CD8-positive, alpha-beta memory T cell (primary cell): ENCODE results near the gene PDE11A. TPM values are rescaled to one million over a fixed set of nuclear protein-coding genes. Genes with fewer than 3 reads are reported as not detected.

Source experiments
- CTCF ChIA-PET: fragments of 350-600 bp; sonication (Branson Sonifier 250); formaldehyde crosslinking; loops from one replicate; lab custom pipeline; 2021; ENCODE audit warnings: antibody characterized with exemption; lab: Charles Lee
- POLR2A ChIA-PET: fragments of 350-600 bp; sonication (Branson Sonifier 250); formaldehyde crosslinking; loops from one replicate; lab custom pipeline; 2021; ENCODE audit warnings: antibody characterized with exemption; lab: Charles Lee
- DNase-seq, 5 donors: peaks; one replicate each; pipeline versions ENCODE4 v3.0.0 to v3.0.0-alpha.2; 2020 to 2022; ENCODE audit warnings: mixed read lengths in 1 of 5
- H3K27ac ChIP-seq: one replicate; pipeline ENCODE4 v1.7.0; 2013; ENCODE audit warnings: low read depth, mild to moderate bottlenecking, low read length, moderate library complexity
- H3K27me3 ChIP-seq: 2 replicates; pipeline ENCODE4 v1.7.0; 2013; ENCODE audit warnings: low read length, mild to moderate bottlenecking; ENCODE audit not compliant: insufficient read depth, poor library complexity, severe bottlenecking
- H3K36me3 ChIP-seq: 2 replicates; pipeline ENCODE4 v1.7.0; 2013; ENCODE audit warnings: mild to moderate bottlenecking, low read length, moderate library complexity; ENCODE audit not compliant: insufficient read depth
- H3K4me1 ChIP-seq: 2 replicates; pipeline ENCODE4 v1.7.0; 2013; ENCODE audit warnings: mild to moderate bottlenecking, low read length, moderate library complexity; ENCODE audit not compliant: insufficient read depth
- H3K4me3 ChIP-seq: 2 replicates; pipeline ENCODE4 v1.7.0; 2013; ENCODE audit warnings: mild to moderate bottlenecking, low read length
- H3K9me3 ChIP-seq: 2 replicates; pipeline ENCODE4 v1.7.0; 2013; ENCODE audit warnings: mild to moderate bottlenecking, low read length
- H3K27ac Mint-ChIP-seq, 8 donors: one replicate each; pipeline ENCODE4 v1.8.0; 2020 to 2021; ENCODE audit warnings: mixed read lengths in 8 of 8, mild to moderate bottlenecking in 6 of 8, inconsistent platforms in 3 of 8, moderate library complexity in 3 of 8
- H3K27me3 Mint-ChIP-seq, 2 donors: one replicate each; pipeline ENCODE4 v1.8.0; 2020 to 2021; ENCODE audit warnings: mixed read lengths in 2 of 2, mild to moderate bottlenecking in 1 of 2, moderate library complexity in 1 of 2
- H3K36me3 Mint-ChIP-seq, 3 donors: one replicate each; pipeline ENCODE4 v1.8.0; 2020 to 2021; ENCODE audit warnings: mixed read lengths in 3 of 3, inconsistent platforms in 1 of 3, mild to moderate bottlenecking in 1 of 3
- H3K4me1 Mint-ChIP-seq, 3 donors: one replicate each; pipeline ENCODE4 v1.8.0; 2020 to 2021; ENCODE audit warnings: mixed read lengths in 3 of 3, inconsistent platforms in 1 of 3, mild to moderate bottlenecking in 1 of 3
- H3K4me3 Mint-ChIP-seq, 7 donors: one replicate each; pipeline ENCODE4 v1.8.0; 2020 to 2021; ENCODE audit warnings: mixed read lengths in 7 of 7, mild to moderate bottlenecking in 6 of 7, moderate library complexity in 4 of 7, inconsistent platforms in 2 of 7
- H3K9me3 Mint-ChIP-seq, 5 donors: one replicate each; pipeline ENCODE4 v1.8.0; 2020 to 2022; ENCODE audit warnings: mixed read lengths in 5 of 5, mild to moderate bottlenecking in 3 of 5, moderate library complexity in 2 of 5, inconsistent platforms in 1 of 5
- polyA plus RNA-seq: library from polyadenylated mRNA; unstranded; fragments of 300-500 nt; fragmentation: Illumina TruSeq; gene quantifications from one replicate; pipeline ENCODE4 v1.2.3, GENCODE V29; 2021
- total RNA-seq, 2 experiments: library from RNA; stranded (reverse); gene quantifications; one replicate each; pipeline ENCODE4 v1.2.3, GENCODE V29; 2021

Gene PDE11A
- total and polyA plus RNA-seq, 3 experiments from 2014 or later: not detected

GRCh38 chr2:178069551-178069950, 3.0 kb downstream of the PDE11A start:
- peaks cover 0 to 1% (median 0%) of the 10 kb centered on the region in 5 donors for H3K9me3 Mint-ChIP-seq
- H3K4me3 Mint-ChIP-seq: no peak overlapping the region
- no peaks in the 10 kb centered on the region for H3K36me3 ChIP-seq
- no peak for DNase-seq
- ChIA-PET POLR2A (no interaction called here), CTCF (no interaction called here)
- H3K36me3 Mint-ChIP-seq: no peaks in the 10 kb centered on the region
- peaks cover 0 to 12% (median 11%) of the 10 kb centered on the region in 3 donors for H3K4me1 Mint-ChIP-seq
- peaks cover 9% of the 10 kb centered on the region for H3K27me3 ChIP-seq
- no peaks in the 10 kb centered on the region for H3K9me3 ChIP-seq
- H3K4me3 ChIP-seq: no peak overlapping the region
- H3K4me1 ChIP-seq: no peaks in the 10 kb centered on the region
- H3K27me3 Mint-ChIP-seq: peaks cover 27 to 61% of the 10 kb centered on the region in 2 donors
- H3K27ac Mint-ChIP-seq: no peak overlapping the region
- no peak overlapping the region for H3K27ac ChIP-seq

DNA sequence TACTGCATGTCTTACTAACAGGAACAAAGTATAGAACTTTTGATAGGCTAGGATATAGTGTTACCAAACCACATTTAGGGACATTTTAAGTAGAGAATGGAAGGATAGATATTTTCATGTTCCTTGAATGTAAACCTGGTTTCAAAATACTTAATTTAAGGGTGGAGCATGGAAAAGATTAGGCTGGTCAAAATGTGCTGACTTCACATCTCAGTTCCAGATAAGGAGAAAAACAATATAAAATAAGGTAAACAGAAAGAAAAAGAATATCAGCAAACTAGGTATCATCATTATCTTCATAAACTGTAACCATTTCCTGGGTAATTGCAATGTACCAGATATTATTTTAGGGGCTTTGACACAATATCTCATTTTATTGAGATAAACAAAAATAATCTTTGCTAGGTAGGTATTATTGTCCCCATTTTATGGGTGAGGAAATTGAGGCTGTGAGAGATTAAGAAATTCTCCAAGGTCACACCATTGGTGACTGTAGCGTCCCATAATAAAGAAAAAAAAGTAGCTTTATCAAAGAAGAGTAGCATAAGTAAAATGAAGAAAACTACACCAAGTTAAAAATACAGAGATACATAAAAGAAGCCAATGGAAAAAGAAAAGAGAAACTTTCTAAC, 3.6 kb downstream of the PDE11A start:
- no peak overlapping the region for H3K27ac Mint-ChIP-seq
- Histone ChIP-seq H3K4me3 (no peak overlapping the region), H3K9me3 (no peaks in the 10 kb centered on the region), H3K36me3 (no peaks in the 10 kb centered on the region), H3K4me1 (no peaks in the 10 kb centered on the region), H3K27ac (no peak overlapping the region), H3K27me3 (peaks cover 9% of the 10 kb centered on the region)
- no peak overlapping the region for H3K4me3 Mint-ChIP-seq
- CTCF ChIA-PET: no interaction called here
- H3K27me3 Mint-ChIP-seq: peaks cover 24 to 60% of the 10 kb centered on the region in 2 donors
- H3K9me3 Mint-ChIP-seq: peaks cover 0 to 1% (median 0%) of the 10 kb centered on the region in 5 donors
- H3K36me3 Mint-ChIP-seq: no peaks in the 10 kb centered on the region
- POLR2A ChIA-PET: no interaction called here
- H3K4me1 Mint-ChIP-seq: peaks cover 0 to 12% (median 11%) of the 10 kb centered on the region in 3 donors
- DNase-seq: no peak

- no peaks in the 10 kb centered on the region for H3K27me3 ChIP-seq
- POLR2A ChIA-PET: no interaction called here
- peaks cover 0 to 1% (median 0%) of the 10 kb centered on the region in 5 donors for H3K9me3 Mint-ChIP-seq
- H3K36me3 Mint-ChIP-seq: no peaks in the 10 kb centered on the region
- no peak overlapping the region for H3K4me3 ChIP-seq
- no peak overlapping the region for H3K27ac ChIP-seq
- H3K36me3 ChIP-seq: no peaks in the 10 kb centered on the region
- CTCF ChIA-PET: no interaction called here
- H3K9me3 ChIP-seq: no peaks in the 10 kb centered on the region
- H3K27ac Mint-ChIP-seq: no peak overlapping the region
- H3K4me1 Mint-ChIP-seq: no peaks in the 10 kb centered on the region
- no peak for DNase-seq
- H3K4me3 Mint-ChIP-seq: no peak overlapping the region
- H3K4me1 ChIP-seq: no peaks in the 10 kb centered on the region
- H3K27me3 Mint-ChIP-seq: peaks cover 14 to 53% of the 10 kb centered on the region in 2 donors
These were observed 5.5 kb downstream of the PDE11A start for GRCh38 chr2:178066890-178067669.

- no peak overlapping the region for H3K4me3 Mint-ChIP-seq
- peaks cover 7 to 48% of the 10 kb centered on the region in 2 donors for H3K27me3 Mint-ChIP-seq
- H3K27me3 ChIP-seq: no peaks in the 10 kb centered on the region
- no peaks in the 10 kb centered on the region for H3K9me3 ChIP-seq
- no peaks in the 10 kb centered on the region for H3K36me3 ChIP-seq
- H3K36me3 Mint-ChIP-seq: no peaks in the 10 kb centered on the region
- peaks cover 0 to 1% (median 0%) of the 10 kb centered on the region in 5 donors for H3K9me3 Mint-ChIP-seq
- ChIA-PET CTCF (no interaction called here), POLR2A (no interaction called here)
- no peaks in the 10 kb centered on the region for H3K4me1 ChIP-seq
- H3K4me3 ChIP-seq: no peak overlapping the region
- H3K4me1 Mint-ChIP-seq: no peaks in the 10 kb centered on the region
- H3K27ac ChIP-seq: no peak overlapping the region
- no peak for DNase-seq
- H3K27ac Mint-ChIP-seq: no peak overlapping the region
These were observed 6.3 kb downstream of the PDE11A start for GRCh38 chr2:178066324-178066723.

DNA sequence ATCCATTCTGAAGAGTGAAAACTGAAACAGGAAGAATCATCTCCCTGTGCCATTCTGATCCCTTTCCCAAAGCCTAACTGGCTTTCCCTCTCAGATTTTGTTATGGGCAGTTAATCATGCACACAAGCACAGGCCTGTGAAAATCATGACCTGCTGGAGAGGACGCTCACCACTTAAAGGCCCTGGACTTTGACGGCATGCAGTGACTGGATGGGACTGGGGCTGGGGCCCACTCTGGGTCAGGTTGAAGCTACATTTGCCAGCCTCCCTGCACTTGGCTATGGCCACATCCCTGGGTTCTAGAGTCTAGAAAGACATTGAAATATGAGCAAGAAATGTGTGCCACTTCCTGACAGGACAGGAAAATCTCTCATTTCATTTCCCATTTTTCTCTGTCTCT, 12.9 kb downstream of the PDE11A start:
- Histone ChIP-seq H3K4me1 (no peaks in the 10 kb centered on the region), H3K36me3 (no peaks in the 10 kb centered on the region), H3K4me3 (no peak overlapping the region), H3K27ac (no peak overlapping the region), H3K27me3 (no peaks in the 10 kb centered on the region), H3K9me3 (no peaks in the 10 kb centered on the region)
- no peaks in the 10 kb centered on the region for H3K9me3 Mint-ChIP-seq
- H3K4me1 Mint-ChIP-seq: no peaks in the 10 kb centered on the region
- no peak overlapping the region for H3K4me3 Mint-ChIP-seq
- CTCF ChIA-PET: no interaction called here
- H3K27me3 Mint-ChIP-seq: peaks cover 0 to 17% of the 10 kb centered on the region in 2 donors
- DNase-seq: no peak
- peaks cover 0 to 2% (median 0%) of the 10 kb centered on the region in 3 donors for H3K36me3 Mint-ChIP-seq
- POLR2A ChIA-PET: no interaction called here
- peak overlapping the region in 1 of 8 donors; percentile 63 for H3K27ac Mint-ChIP-seq

DNA sequence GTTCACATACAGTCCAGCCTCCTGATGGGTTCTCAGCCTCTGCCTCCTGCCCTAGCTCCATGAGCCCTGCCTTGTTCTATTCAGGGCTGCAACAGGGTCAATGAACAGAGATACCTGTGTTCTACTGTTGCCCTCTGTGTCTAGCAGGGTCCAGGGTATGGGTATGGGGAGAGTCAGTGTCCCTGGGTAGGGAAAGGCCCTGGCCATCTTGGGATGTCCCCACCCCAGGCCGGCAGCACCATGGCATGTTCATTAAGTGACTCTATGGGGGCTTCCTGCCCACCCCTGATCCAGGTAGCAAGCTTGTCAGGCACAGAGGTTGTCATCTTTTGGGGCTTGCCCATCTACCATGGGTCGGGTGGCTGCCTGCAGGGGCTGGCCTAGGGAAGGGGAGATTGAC, 13.5 kb downstream of the PDE11A start:
- no peaks in the 10 kb centered on the region for H3K27me3 ChIP-seq
- Mint-ChIP-seq H3K4me3 (no peak overlapping the region), H3K27ac (no peak overlapping the region), H3K27me3 (peaks cover 0 to 14% of the 10 kb centered on the region in 2 donors), H3K4me1 (no peaks in the 10 kb centered on the region), H3K9me3 (no peaks in the 10 kb centered on the region), H3K36me3 (peaks cover 0 to 2% (median 0%) of the 10 kb centered on the region in 3 donors)
- ChIA-PET POLR2A (no interaction called here), CTCF (no interaction called here)
- no peaks in the 10 kb centered on the region for H3K4me1 ChIP-seq
- H3K4me3 ChIP-seq: no peak overlapping the region
- no peak for DNase-seq
- no peaks in the 10 kb centered on the region for H3K9me3 ChIP-seq
- H3K27ac ChIP-seq: no peak overlapping the region
- H3K36me3 ChIP-seq: no peaks in the 10 kb centered on the region

GRCh38 chr2:178057179-178057680, 15.3 kb downstream of the PDE11A start:
- H3K9me3 Mint-ChIP-seq: no peaks in the 10 kb centered on the region
- Histone ChIP-seq H3K27ac (no peak overlapping the region), H3K27me3 (no peaks in the 10 kb centered on the region), H3K36me3 (no peaks in the 10 kb centered on the region), H3K9me3 (no peaks in the 10 kb centered on the region), H3K4me3 (no peak overlapping the region), H3K4me1 (no peaks in the 10 kb centered on the region)
- no peaks in the 10 kb centered on the region for H3K4me1 Mint-ChIP-seq
- H3K4me3 Mint-ChIP-seq: no peak overlapping the region
- H3K36me3 Mint-ChIP-seq: peaks cover 0 to 2% (median 0%) of the 10 kb centered on the region in 3 donors
- POLR2A ChIA-PET: no interaction called here
- H3K27me3 Mint-ChIP-seq: peaks cover 0 to 2% of the 10 kb centered on the region in 2 donors
- DNase-seq: no peak
- no peak overlapping the region for H3K27ac Mint-ChIP-seq
- CTCF ChIA-PET: no interaction called here

DNA sequence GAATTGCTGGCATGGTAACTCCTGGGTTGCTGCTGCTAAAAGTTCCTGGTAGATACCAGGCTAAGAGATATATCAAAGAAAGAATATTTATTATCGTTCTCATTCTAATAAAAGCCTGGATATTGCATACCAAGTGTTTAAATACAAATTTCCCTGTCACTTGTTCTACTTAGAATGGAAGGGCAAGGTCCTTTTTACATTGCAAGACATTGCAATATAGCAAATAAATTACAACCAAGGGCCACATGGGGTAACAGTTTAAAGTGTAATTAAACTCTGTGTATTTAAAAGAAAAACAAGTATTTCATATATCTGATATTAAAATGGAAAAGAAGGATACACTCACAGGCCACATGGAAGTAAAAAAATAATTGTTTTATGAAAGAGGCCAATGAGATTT, 16.2 kb downstream of the PDE11A start:
- no peaks in the 10 kb centered on the region for H3K9me3 ChIP-seq

More for the DNA sequence above, 16.2 kb downstream of the PDE11A start:
- Mint-ChIP-seq H3K9me3 (no peaks in the 10 kb centered on the region), H3K4me1 (no peaks in the 10 kb centered on the region), H3K27ac (no peak overlapping the region), H3K36me3 (peaks cover 0 to 2% (median 0%) of the 10 kb centered on the region in 3 donors), H3K27me3 (no peaks in the 10 kb centered on the region), H3K4me3 (no peak overlapping the region)
- no peaks in the 10 kb centered on the region for H3K27me3 ChIP-seq
- H3K4me3 ChIP-seq: no peak overlapping the region
- no peaks in the 10 kb centered on the region for H3K36me3 ChIP-seq
- CTCF ChIA-PET: no interaction called here
- DNase-seq: no peak
- POLR2A ChIA-PET: no interaction called here
- no peaks in the 10 kb centered on the region for H3K4me1 ChIP-seq
- no peak overlapping the region for H3K27ac ChIP-seq
